ENCODE measurements around the gene WIPF1. TPM values are rescaled to one million over a fixed set of nuclear protein-coding genes. Genes with fewer than 3 reads are reported as not detected.

WIPF1 gene
- total RNA-seq, 1 donor from 2014 or later, result 8.6 TPM

DNA sequence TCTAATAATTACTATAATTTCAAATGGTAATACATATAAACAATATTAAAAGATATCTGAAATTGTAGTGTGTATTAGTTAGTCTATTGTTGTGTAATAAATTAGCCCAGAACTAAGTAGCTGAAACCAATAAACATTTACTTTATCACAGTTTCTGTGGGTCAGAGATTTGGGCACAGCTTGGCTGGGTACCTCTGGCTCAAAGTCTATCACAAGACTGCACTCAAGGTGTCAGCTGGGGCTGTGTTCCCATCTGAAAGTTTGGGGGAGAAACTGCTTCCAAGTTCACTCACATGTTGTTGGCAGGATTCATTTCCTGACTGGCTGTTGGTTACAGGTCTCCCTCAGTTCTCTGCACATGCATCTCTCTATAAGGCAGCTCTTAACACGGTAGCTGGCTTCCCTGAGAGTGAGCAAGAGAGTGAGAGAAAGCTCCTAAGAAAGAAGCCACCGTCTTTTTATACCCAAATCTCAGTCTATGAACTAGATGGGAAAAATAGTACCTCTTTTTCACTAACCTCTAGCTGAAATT, 25.6 kb upstream of the WIPF1 start:
- DNase-seq (ENCODE audit: low read depth), result no peak

DNA sequence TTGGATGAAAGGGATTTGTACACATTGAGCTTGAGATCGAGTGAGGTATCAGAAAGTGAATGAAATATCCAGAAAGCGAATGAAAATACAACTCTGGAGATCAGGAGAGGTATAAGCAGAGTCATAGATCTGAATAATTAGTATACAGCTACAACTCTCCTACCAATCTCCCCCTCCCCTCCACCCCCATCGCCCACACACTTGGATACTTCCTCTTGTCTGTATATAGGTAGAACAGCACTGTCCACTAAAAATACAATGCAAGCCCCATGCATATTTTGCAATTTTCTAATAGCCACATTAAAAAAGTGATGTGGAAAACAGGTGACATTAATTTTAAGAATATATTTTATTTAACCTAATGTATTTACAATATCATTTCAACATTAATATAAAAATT, 23.7 kb upstream of the WIPF1 start:
- no peak for DNase-seq (ENCODE audit: low read depth)

DNA sequence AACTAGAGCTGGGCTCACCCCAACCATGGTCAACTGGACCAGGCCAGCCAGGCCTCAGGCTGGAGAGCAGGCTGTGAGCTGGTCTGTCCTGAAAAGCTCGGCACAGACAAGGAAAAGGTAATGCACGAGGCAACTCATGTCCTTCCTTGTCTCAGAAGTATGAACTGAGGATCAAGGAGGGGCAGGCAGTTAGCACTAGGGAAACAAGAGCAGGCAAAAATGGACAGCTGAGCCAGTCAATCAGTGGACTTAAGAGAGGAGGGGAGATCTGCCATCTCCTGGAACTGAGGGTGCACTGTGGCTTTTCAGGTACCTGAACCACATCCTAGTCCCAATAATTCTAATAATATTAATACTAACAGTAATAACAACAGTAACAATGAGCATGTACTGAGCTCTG, 20.6 kb upstream of the WIPF1 start:
- no peak for DNase-seq (ENCODE audit: low read depth)

DNA sequence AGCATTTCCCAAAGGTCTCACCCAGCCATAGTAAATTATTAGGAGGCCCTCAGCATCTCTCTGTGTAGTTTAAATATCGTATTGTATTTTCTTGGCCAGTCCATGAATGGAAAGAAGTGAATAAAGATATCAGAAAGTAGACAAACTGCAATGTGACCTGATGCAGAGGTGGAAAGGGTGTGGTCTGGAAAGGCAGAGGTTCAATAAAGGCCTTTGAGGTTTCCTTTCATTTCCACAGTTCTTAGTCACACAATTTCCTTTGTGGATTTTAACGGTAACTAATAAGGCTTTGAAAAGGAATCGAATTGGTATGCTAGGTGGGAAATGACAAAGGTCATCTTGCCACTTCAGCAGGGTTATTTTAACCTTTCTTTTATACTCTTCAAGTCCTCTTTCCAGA, 20.1 kb upstream of the WIPF1 start:
- DNase-seq (ENCODE audit: low read depth), result peak; percentile 31

DNA sequence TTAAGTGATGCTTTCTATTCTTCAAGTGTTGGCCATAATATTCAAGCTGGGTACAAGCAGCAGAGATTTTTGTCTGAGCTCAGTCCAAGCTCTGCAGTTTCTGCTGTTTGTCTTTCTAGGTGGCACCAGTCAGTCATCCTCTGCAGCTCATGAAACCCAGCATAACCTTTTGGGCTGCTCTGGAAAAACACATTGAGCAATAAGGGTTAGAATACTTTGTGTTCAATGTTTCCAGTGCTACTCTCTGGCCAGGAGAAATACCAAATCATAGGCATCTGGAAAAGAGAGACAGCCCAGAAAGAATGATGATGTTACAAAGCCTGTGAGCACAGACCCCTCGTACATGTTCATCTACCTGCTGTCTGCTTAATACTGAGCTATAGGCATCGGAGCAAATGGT, 19.5 kb upstream of the WIPF1 start:
- peak; percentile 75 for DNase-seq (ENCODE audit: low read depth)

DNA sequence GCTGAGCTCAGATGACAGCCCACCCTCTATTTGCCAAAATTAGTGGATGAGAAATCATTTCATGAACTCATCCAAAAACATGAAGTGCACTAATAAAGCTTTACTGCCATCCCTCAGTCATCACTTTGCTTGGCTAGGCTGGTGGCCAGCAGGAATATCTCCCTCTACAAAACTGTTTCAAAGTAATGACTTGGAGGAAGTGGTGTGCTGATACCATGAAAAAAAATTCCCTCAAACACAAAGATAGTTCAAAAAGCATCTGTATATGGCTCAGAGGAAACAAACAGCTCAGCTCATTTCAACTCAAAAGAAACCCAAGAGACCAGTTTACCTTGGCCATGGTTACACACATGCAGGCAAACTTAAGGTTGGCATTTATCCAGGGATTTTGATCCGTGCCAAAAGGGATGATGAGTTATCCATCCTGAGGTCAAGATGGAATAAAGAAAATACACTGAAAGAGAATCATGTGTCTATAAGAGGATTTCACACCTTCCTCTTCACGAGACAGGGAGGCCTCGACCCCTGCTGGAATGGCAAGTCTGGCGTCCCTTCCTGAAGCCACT, 18.4 kb upstream of the WIPF1 start:
- no peak for DNase-seq (ENCODE audit: low read depth)

DNA sequence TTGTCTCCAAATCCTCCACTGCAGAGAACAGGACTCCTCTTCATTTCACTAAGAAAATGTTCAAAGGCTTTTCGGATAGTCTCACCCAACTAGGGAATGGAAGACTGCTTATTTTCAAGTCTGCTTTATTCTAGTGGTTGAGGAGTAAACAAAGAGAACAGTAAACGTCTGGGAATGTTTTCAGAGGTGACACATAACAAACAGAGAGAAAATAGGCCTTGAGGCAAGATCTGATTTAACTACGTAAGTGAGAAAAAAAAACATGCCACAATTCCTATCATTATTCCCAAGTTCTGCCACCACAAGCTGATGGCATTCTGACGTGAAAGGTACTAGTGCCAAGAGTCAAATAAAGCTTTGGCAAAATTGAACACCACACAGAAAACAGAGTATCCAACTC, 16.7 kb upstream of the WIPF1 start:
- peak; percentile 86 for DNase-seq (ENCODE audit: low read depth)

DNA sequence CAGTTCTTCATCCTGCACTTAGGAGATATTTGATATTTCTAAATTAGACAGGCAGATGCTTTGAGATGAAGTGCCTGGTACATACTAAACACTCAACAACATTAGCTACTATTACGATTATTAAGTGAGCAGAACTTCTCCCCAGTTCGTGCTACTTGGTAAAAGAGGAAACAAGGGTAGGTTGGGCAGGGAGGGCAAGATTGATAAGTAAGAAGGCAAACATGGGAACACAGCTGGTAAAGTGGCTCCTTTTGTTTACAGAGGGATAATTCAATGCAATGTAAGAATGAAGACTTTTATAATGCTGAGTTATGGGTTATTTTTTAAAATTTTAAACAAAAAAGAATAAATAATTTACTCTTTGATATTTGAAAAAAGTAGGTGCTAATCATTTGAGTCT, 15.9 kb upstream of the WIPF1 start:
- DNase-seq (ENCODE audit: low read depth), result no peak

DNA sequence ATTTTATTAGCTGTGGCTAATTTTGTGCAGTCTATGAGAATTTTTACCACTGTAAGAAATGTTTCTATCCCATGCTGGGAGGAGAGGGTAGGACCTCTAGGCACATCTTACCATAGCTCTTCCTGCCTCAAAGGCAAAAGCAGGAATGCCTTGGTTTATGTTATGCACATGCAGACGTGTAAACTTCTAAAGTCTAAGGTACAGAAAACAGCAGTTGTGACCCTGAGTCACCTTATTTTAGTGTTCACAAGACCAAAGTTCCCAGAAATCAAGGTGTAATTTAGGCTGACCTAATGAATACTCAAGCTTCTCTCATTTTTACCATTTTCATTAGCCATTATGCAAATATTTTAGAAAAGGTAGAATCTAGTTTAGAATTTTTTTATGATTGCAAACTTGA, 15.4 kb upstream of the WIPF1 start:
- peak; percentile 40 for DNase-seq (ENCODE audit: low read depth)

DNA sequence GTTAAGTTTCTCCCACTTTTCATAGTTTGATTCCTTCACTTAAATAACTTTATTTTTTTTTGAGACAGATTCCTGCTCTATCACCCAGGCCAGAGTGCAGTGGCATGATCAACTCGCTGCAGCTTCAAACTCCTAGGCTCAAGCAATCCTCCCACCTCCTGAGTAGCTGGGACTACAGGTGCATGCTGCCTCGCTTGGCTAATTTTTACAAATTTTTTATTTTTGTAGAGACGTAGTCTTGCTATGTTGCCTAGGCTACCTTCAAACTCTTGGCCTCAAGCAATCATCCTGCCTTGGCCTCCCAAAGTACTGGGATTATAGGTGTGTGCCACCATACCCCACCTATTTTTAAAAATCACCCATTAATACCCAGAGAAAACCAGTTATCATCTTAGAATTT, 14.2 kb upstream of the WIPF1 start:
- no peak for DNase-seq (ENCODE audit: low read depth)

DNA sequence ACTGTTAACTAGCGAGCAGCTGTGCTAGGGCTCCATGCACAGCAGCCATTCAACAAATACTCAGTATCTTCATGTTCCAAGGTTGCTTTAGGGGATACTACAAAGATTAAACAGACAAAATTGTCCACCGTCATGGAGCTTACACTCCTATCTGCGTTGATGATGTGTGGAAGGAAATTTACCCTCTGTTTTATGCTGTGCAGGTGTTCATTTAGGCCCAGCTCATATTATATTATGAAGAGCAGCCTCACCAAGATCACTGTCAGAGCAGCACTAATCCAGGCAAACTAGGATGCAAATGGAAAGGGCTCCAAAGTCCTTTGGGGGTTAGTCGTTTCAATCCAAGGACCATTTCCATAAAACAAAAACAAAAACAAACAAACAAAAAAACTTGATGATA, 13.4 kb upstream of the WIPF1 start:
- DNase-seq (ENCODE audit: low read depth), result no peak

DNA sequence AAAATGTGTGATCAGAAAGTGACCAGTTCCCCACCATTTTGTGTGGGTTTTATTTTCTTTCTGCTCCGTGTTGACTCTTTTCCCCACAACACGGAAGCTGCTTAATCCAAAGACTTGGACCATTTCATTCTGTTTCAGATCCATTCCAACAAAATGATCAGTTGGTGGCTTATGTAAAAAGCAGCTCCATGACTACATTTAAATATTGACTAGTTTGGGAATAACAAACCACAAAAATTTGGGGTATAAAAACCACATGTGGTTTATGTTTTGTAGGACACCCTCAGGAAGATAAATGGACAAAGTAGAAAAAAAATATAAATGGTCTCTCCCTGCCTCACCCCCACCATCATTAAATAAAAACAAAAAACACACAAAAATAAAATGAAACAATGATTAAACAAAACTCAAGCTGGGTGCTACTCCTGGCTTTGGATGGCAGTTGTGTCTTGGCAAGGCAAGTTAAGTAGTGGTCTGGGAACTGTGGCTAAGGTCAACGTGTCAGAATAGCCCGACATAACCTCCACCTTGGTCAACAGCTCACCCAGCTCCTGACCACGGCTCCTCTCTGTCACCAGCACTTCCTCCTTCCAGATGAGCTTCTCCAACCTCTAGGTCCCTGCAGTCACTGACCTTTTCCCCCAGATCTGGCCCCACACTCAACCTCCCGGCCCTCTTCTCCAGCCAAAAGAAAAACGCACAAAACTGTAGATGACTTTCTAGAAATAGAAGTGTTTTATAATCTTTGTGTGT, 12.8 kb upstream of the WIPF1 start:
- DNase-seq (ENCODE audit: low read depth), result no peak

DNA sequence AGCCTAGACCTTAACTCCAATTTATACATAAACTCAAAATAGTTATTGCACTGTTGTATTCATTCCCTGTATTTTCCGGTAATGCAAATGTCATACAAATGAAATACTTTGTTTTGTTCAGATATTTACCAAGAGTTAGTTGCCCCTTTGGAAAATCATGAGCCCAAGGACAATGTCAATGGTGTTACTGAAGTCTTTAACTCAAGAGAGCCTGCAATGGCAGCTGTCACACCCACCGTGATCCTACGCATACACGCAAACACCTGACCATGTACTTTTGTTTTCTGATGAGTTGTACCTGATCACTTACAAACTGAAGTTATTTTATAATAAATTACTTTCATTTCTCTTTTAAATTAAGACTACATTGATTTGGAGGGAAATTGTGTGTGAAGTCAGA, 11.7 kb upstream of the WIPF1 start:
- no peak for DNase-seq (ENCODE audit: low read depth)

DNA sequence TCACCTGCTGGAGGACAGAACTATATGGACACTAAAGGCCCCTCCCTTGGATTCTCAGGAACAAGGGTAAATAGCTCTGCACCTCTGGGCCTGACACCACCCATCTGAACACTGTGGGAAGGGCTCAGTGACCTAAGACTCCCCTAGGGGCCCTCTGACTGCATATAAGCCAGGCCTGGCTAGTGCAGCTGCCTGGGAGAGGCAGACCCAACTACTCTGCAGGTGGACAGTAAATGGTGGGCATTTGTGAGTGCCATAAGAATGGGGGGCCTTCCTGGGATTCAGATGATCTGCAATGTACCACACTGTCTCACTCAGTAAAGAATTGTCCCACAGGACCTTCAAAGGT, 11.2 kb upstream of the WIPF1 start:
- DNase-seq (ENCODE audit: low read depth), result no peak

DNA sequence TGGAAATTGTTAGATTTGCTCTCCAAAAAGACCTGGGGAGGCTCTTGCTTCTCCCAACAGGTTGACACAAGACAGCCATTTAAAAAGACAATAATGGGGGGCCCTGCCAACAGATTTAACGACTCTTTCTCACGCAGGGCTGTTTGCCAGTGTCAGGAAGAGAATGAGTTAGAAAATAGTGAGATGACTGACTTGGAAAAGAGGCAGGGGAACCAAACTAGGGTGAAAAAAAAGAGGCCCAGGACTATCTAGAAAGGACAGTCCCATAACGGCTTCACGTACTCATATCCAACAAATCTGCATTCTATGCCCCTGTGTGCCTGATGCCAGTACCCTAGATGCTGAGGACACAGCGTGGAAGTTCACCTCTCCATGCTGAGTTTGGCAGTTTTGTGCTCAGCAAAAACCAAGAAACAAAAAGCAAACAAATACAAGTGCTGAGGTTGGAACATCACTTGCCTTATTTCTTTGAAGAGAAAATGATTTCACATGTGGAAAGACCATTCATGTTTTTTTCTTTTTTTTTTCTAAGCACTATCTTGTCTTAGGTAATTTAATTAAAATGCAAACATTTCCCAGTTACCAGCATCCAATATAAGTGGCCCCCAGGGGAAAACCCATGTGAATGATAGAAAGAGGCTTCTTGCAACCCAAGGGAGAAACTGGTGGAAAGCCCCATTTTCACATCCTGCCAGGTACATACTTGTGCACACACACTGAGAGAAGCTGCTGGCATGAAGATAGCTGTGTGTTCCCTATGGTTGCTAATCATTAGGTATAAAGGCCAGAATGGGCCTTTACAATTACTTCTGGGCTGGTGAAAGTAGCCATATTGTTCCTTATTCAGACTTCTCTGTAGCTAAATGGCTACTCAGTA, 10.6 kb upstream of the WIPF1 start:
- DNase-seq (ENCODE audit: low read depth), result no peak

DNA sequence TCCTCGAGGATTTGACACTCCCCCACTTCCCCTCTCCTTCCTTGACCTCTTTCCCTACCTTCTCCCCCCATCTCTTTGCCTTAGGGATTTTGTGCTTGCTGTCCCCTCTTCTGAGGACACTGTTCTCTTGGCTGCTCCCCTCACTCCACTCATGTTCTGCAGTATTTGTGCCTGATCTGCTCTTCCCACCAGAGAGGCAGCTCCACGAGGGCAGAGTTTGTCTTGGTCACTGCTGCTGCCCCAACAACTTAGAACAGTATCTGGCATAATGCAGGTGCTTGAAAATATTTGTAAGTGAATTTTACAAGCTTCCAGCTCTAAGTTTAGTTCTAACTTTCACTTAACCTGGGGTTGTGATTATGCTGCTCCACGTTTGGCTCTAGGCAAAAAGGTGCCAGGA, 10.0 kb upstream of the WIPF1 start:
- DNase-seq (ENCODE audit: low read depth), result no peak

DNA sequence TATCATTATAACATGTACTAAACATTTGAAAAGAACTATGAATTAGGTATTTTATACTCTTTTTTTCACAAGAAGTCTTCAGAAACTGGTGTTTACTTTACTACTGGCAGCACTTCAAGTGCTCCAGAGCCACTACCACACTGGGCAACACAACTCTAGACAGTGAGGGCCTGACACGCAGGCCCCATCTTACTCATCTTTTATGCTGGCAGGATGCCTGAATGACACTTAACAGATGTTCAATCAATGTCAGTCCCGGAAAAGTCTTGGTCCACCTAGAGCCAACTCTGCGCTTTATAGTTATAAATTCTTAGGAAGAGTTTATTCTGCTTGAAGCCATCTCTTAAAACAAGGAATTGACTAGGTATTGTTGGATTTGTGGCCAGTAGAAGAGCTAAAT, 8.7 kb upstream of the WIPF1 start:
- peak; percentile 71 for DNase-seq (ENCODE audit: low read depth)

DNA sequence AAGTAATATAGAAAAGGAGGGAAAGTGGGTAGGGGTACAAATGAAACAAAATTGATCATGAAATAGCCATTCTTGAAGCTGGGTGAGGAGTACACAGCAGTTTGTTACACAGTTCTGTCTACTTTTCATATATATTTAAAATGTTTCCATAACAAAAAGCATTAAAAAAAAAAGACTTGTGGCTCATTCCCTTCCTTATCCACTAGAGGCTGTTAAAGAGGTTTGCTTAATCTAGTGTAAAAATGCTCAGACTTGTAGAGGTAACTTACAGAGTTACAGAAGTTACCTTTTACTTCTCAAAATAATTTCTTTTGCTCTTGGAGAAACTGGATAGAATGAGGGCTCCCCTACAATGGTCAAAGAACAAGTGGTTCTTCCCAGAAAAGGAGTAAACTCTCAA, 8.1 kb upstream of the WIPF1 start:
- DNase-seq (ENCODE audit: low read depth), result peak; percentile 64

DNA sequence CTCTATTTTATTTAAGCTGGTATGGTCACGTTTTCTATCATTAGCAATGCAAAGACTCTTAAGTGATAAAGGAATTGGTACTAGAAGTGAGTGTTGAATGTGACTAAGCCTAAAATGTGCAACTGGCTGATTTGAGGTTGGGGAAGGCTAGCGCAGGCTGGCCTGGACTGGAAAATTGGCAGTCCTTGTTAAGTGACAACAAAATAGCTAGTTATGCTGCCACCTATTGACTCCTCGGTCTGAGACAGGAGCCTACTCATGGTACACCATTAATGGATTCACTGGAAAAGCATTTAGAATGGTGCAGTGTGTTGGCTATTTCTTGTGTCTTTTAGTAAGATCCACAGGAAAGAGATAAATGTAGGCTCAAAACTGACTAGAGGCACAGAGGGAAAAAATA, 5.7 kb upstream of the WIPF1 start:
- DNase-seq (ENCODE audit: low read depth), result peak; percentile 73

DNA sequence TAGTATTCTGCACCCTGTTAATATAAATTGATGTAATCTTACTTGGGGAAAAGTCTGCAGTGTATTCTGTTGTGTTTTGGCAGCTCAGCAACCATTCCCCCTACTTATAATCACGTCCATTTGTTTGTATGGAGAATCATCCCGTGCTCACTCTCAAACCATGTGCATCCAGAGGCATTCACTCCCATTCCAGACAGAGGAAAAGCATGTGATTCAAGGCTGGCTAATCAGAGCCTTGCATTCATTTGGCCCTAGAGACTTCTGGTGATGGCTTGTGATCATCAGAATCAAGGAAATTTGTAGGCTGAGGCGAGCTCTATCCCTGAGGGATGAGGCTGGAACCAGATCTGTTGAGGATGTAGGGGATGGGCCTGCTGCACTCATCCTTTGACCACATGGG, 5.1 kb upstream of the WIPF1 start:
- no peak for DNase-seq (ENCODE audit: low read depth)

DNA sequence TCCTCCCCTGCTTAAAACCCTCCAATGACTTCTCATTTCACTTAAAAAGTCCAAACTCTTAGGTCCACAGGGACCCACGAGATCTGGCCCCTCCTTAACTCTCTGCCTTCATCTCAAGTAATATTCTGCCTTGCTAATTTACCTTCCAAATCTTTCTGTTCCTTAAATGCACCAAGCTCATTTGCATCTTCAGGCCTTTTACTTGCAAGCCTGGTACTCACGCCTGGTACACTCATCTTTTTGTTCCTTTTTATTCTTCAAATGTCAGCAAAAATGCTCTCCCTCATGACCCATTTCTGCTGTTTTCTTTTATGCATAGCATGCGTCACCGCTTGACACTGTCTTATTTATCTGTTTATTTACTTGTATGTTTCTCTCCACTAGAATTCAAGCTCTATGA, 2.7 kb upstream of the WIPF1 start:
- DNase-seq (ENCODE audit: low read depth), result no peak

DNA sequence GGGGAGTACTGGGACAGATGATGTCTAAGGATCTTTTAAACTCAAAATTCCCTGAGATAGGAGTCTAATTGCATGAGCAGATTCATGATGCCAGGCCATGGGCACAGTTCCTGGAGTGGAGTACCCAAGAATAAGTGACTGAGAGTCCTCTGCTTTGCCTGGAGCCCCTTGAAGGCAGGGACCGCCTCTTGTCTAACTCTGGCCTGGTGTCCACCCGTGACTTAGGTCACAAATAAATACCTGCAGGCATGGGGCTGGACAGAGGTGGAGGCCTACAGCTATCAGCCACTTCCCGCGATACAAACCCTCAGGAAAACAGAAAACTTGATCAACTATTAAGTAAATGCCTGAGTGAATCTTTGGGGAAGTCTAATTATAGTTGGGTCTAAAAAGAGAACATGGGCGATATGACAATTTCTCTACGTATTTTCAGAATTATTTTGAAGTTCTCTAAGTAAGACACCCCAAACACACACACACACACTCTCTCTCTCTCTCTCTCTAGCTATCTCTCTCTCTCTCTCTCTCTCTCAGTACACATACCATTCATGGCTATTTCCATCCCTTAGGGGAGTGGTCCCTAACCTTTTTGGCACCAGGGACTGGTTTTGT, 1.8 kb upstream of the WIPF1 start:
- DNase-seq (ENCODE audit: low read depth), result no peak

DNA sequence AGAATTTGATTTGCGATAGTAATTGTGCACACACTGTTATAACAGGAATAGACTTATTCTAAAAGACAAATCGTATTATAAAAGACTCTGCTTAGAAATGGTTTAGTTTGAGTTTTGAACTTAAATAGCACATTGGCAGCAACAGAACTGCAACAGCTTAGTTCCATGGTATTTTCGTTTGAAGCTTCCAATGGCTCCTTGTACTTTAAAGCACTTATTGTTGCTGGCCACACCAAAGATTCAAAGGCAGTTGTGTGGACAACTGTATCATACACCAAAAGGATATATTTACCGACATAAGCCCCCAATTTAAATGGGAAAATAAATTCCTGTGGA, 627 bp downstream of the WIPF1 start:
- DNase-seq (ENCODE audit: low read depth), result no peak

Data from renal cortical epithelial cell (primary cell).